Skeletal muscle satellite cell (primary cell): ENCODE measurements around the gene PSTK.

Source experiments
- H3K27me3 ChIP-seq: 2 replicates; pipeline ENCODE4 v1.7.0; 2013; ENCODE audit warnings: low read length; ENCODE audit not compliant: control insufficient read depth, insufficient read depth
- H3K36me3 ChIP-seq: 2 replicates; pipeline ENCODE4 v1.7.0; 2013; ENCODE audit warnings: mild to moderate bottlenecking, control low read depth, low read length; ENCODE audit not compliant: insufficient read depth
- H3K4me1 ChIP-seq: 2 replicates; pipeline ENCODE4 v1.7.0; 2013; ENCODE audit warnings: low read length; ENCODE audit not compliant: control insufficient read depth, insufficient read depth
- H3K4me2 ChIP-seq: 2 replicates; pipeline ENCODE4 v1.7.0; 2013; ENCODE audit warnings: mild to moderate bottlenecking, low read length
- H3K4me3 ChIP-seq: 2 replicates; pipeline ENCODE4 v1.7.0; 2013; ENCODE audit warnings: low read length
- H3K9ac ChIP-seq: 2 replicates; pipeline ENCODE4 v1.7.0; 2013; ENCODE audit warnings: mild to moderate bottlenecking, low read depth, low read length, moderate library complexity
- H3K9me3 ChIP-seq: replicated peaks from 2 replicates; pipeline ENCODE4 v1.7.0; 2013; ENCODE audit warnings: mild to moderate bottlenecking, control low read depth, low read length

PSTK gene

DNA sequence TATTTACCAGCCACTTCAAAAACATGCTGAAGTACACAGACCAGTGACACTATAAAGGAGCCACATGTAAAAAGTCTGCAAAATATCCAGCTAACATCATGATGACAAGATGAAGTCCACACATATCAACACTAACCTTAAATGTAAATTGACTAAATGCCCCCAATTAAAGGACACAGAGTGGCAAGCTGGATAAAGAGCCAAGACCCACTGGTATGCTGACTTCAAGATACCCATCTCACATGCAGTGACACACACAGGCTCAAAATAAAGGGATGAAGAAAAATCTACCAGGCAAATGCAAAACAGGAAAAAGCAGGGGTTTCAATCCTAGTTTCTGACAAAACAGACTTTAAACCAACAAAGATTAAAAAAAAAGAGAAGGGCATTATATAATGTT is 13.3 kb upstream of the PSTK start:
- Histone ChIP-seq H3K4me1 (no peaks in the 10 kb centered on the region), H3K9ac (no peak overlapping the region), H3K4me3 (no peak overlapping the region), H3K36me3 (no peaks in the 10 kb centered on the region), H3K9me3 (no peaks in the 10 kb centered on the region), H3K27me3 (no peaks in the 10 kb centered on the region), H3K4me2 (no peak overlapping the region)

DNA sequence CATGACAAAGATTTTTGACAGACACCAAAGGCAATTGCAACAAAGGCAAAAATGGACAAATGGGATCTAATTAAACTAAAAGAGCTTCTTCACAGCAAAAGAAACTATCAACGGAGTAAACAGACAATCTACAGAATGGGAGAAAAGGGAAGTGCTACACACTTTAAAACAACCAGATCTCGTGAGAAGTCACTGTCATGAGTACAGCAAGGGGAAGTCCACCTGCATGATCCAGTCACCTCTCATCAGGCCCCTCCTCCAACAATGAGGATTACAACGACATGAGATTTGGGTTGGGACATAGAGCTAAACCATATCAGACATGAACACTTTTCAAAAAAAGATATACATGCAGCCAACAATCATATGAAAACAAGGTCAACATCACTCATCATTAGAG is 11.5 kb upstream of the PSTK start:
- no peaks in the 10 kb centered on the region for H3K9me3 ChIP-seq
- no peaks in the 10 kb centered on the region for H3K4me1 ChIP-seq
- H3K4me2 ChIP-seq = no peak overlapping the region
- no peaks in the 10 kb centered on the region for H3K36me3 ChIP-seq
- no peak overlapping the region for H3K4me3 ChIP-seq
- H3K27me3 ChIP-seq = no peaks in the 10 kb centered on the region
- no peak overlapping the region for H3K9ac ChIP-seq

DNA sequence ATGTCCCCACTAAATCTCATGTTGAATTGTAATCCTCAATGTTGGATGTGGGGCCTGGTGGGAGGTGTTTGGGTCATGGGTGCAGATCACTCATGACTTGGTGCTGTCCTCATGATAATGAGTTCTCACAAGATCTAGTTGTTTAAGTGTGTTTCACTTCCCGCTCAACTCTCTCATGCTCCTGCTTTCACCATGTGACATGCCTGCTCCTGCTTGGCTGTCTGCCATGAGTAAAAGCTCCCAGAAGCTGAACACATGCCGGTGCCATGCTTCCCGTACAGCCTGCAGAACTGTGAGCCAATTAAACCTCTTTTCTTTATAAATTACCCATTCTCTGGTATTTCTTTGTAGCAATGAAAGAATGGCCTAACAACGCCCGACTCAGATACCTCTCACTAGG is 6.2 kb upstream of the PSTK start:
- H3K9ac ChIP-seq = no peak overlapping the region
- no peaks in the 10 kb centered on the region for H3K9me3 ChIP-seq
- H3K4me3 ChIP-seq = no peak overlapping the region
- no peak overlapping the region for H3K4me2 ChIP-seq
- no peaks in the 10 kb centered on the region for H3K36me3 ChIP-seq
- no peaks in the 10 kb centered on the region for H3K27me3 ChIP-seq
- no peaks in the 10 kb centered on the region for H3K4me1 ChIP-seq

DNA sequence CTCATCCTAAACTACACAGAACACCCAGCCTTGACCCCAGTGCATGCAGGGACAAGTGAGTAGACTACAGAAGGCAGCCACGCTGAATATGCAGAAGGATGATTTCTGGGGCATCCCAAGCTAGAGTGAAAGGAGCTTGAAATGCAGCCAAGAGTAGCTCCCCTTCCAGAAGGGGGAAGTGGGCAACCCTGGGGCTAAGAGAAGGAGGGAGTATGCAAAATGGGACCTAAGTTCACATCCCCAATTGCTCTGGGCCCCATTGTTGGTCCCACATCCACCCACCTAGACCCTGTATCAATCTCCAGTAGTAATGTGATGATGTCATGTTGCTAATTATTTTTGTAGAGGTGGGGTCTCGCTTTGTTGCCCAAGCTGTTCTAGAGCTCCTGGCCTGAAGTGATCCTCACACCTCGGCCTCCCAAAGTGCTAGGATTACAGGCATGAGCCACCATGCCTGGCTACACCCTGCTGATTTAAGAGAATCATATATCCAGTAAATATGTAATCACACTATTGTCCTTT is 5.6 kb upstream of the PSTK start:
- H3K4me3 ChIP-seq = no peak overlapping the region
- H3K4me1 ChIP-seq = no peaks in the 10 kb centered on the region
- no peak overlapping the region for H3K4me2 ChIP-seq
- H3K9ac ChIP-seq = no peak overlapping the region
- no peaks in the 10 kb centered on the region for H3K36me3 ChIP-seq
- no peaks in the 10 kb centered on the region for H3K9me3 ChIP-seq
- H3K27me3 ChIP-seq = no peaks in the 10 kb centered on the region

GRCh38 chr10:122981066-122981464 is 864 bp downstream of the PSTK start:
- H3K9ac ChIP-seq = peak overlapping the region; percentile 61
- H3K4me3 ChIP-seq = peak overlapping the region; percentile 87
- H3K4me1 ChIP-seq = peaks cover 12% of the 10 kb centered on the region
- H3K9me3 ChIP-seq = no peaks in the 10 kb centered on the region
- peak overlapping the region; percentile 95 for H3K4me2 ChIP-seq
- H3K36me3 ChIP-seq = no peaks in the 10 kb centered on the region
- H3K27me3 ChIP-seq = no peaks in the 10 kb centered on the region

DNA sequence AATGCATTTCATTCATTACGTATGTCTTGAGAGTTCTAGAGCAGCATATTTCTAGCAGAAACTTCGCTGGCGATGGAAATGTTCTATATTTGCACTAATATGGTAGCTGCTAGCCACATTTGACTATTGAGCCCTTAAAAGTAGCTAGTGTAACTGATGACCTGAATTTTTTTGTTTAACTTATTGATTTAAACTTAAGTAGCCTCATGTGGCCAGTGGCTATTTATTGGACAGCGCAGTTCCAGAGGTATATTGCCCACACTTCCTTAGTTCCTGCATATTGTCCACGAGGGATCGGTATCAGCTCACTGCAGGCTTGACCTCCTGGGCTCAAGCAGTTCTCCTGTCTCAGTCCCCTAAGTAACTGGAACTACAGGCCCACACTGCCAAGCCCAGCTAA is 3.7 kb downstream of the PSTK start:
- H3K9me3 ChIP-seq = no peaks in the 10 kb centered on the region
- no peak overlapping the region for H3K4me3 ChIP-seq
- no peak overlapping the region for H3K9ac ChIP-seq
- H3K27me3 ChIP-seq = no peaks in the 10 kb centered on the region
- H3K4me1 ChIP-seq = peaks cover 12% of the 10 kb centered on the region
- peaks cover 5% of the 10 kb centered on the region for H3K36me3 ChIP-seq
- H3K4me2 ChIP-seq = no peak overlapping the region

DNA sequence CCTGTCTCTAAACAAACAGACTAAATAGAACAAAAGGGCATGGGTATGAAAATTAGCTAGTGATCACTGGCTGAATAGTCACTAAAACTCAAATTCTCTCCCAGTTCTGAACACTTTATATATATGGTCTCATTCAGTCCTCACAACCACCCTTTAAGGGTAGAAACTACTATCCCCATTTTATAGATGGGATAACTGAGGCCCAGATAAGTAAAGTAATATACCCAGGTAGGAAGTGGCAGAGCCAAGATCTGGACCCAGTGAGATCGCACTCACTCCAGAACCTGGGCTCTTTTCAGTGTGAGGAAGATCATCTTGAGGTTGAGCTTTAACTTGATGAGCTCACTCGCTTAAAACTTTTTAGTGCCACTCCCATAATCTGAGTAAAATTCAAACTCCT is 4.5 kb downstream of the PSTK start:
- H3K9ac ChIP-seq = no peak overlapping the region

DNA sequence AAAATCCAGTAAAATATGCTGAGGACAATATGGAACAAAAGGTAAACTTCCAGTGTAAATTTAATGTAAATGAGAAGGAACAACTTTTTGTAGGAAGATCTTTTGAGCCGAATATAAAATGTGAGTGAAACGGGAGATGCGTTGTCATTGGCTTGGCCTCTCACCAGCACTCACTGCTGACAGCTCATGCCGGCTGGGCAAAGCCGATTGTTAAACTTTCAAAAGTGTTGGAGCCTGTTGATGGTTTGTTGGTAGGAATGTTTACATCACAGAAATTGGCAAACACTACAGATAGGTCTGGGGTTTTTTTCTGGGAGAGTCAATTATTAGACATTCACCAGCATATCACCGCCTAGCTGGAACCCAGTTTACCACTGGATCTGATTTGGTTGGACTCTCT is 6.1 kb downstream of the PSTK start:
- no peak overlapping the region for H3K9ac ChIP-seq
- H3K4me3 ChIP-seq = no peak overlapping the region
- no peaks in the 10 kb centered on the region for H3K27me3 ChIP-seq

More for the DNA sequence above, 4.5 kb downstream of the PSTK start:
- no peaks in the 10 kb centered on the region for H3K9me3 ChIP-seq
- peaks cover 12% of the 10 kb centered on the region for H3K4me1 ChIP-seq
- H3K27me3 ChIP-seq = no peaks in the 10 kb centered on the region
- H3K4me3 ChIP-seq = no peak overlapping the region
- H3K4me2 ChIP-seq = no peak overlapping the region
- H3K36me3 ChIP-seq = peaks cover 5% of the 10 kb centered on the region

DNA sequence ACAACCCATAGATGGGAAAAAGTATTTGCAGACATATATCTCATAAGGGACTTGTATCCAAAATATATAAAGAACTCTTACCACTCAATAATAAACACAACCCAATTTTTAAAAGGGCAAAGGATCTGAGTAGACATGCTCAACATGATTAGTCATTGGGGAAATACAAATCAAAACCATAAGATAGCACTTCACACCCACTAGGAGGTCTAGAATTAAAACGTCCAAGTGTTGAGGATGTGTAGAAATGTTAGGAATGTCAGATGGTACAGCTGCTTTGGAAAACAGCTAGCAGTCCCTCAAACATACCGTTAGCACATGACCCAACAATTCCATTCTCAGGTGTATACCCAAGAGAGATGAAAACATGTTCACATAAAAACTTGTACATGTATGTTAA is 8.3 kb downstream of the PSTK start:
- Histone ChIP-seq H3K9ac (no peak overlapping the region), H3K9me3 (no peaks in the 10 kb centered on the region), H3K4me3 (no peak overlapping the region), H3K36me3 (peaks cover 16% of the 10 kb centered on the region), H3K27me3 (no peaks in the 10 kb centered on the region), H3K4me2 (no peak overlapping the region), H3K4me1 (peaks cover 8% of the 10 kb centered on the region)

More for the DNA sequence above, 6.1 kb downstream of the PSTK start:
- Histone ChIP-seq H3K9me3 (no peaks in the 10 kb centered on the region), H3K4me1 (peaks cover 12% of the 10 kb centered on the region), H3K4me2 (no peak overlapping the region), H3K36me3 (peaks cover 10% of the 10 kb centered on the region)

DNA sequence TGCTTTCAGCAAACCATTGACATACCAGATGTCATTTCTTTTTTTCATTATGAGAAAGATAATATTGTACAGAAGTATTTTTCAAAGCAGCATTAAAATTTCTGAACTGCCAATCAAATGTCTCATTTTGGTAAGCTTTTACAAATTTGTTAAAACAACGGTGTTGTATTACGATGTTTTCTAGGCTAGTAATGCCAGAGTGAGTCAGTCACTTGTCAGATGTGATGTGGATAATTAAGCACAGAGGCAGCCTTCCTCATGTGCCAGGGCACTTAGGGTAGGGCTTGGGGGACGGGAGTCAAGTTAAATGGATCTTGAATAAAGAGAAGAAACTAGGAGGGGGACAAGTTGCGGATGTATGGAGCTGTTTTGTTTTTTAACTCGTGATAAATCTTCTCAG is 10.1 kb downstream of the PSTK start:
- Histone ChIP-seq H3K9me3 (no peaks in the 10 kb centered on the region), H3K4me1 (peaks cover 8% of the 10 kb centered on the region), H3K4me3 (no peak overlapping the region), H3K36me3 (peaks cover 30% of the 10 kb centered on the region), H3K9ac (no peak overlapping the region), H3K27me3 (no peaks in the 10 kb centered on the region), H3K4me2 (no peak overlapping the region)

DNA sequence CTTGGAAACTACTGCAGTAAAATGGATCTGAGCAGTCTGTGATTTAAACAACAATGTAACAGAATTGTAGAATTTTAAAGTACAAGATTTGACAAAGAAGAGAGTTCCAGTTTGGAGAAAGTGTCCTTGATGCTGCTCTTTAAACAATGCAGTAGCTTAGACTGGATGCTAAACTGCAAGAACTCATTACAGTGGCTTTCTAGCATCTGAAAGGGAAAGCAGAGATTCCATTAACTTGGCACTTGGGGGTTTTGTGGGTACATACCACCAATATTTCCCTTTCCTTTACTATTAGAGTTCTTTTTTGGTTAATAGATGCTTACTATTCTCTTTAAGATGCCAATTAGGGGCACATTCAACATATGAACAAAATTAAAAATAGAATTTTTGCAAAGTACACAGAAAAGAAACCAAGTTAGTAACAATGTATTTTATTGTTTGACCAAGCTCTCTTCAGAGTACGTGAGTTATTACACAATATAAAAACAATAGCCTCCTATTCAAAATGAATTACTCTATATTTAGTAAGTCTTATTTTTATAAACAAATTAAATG is 11.9 kb downstream of the PSTK start:
- Histone ChIP-seq H3K4me1 (peaks cover 8% of the 10 kb centered on the region), H3K9me3 (no peaks in the 10 kb centered on the region), H3K4me3 (no peak overlapping the region), H3K4me2 (no peak overlapping the region), H3K27me3 (no peaks in the 10 kb centered on the region), H3K9ac (no peak overlapping the region), H3K36me3 (peaks cover 37% of the 10 kb centered on the region)

- Histone ChIP-seq H3K36me3 (peaks cover 34% of the 10 kb centered on the region), H3K9ac (no peak overlapping the region), H3K9me3 (no peaks in the 10 kb centered on the region), H3K27me3 (no peaks in the 10 kb centered on the region), H3K4me2 (no peak overlapping the region), H3K4me1 (peaks cover 8% of the 10 kb centered on the region), H3K4me3 (no peak overlapping the region)
These were observed 13.7 kb downstream of the PSTK start for GRCh38 chr10:122993797-122994336.
